Measurements from ENCODE around the gene GOPC. TPM values are rescaled to one million over a fixed set of nuclear protein-coding genes. Genes with fewer than 3 reads are reported as not detected.

Gene GOPC
- total RNA-seq, 1 experiment from 2014 or later: 20.8 TPM

- POLR2A ChIA-PET (ENCODE audit: low non-redundant PET): interaction anchor here (0.6 kb wide), 1 partner anchor 105 kb away, joined by 8 read pairs; no protein-coding TSS in a partner anchor
- H3K27ac ChIP-seq (ENCODE audit: low read depth, low read length, poor library complexity, severe bottlenecking): no peak overlapping the region
- TF ChIP-seq EZH2 (IDR thresholded peaks at IDR 0.05; ENCODE audit: borderline replicate concordance, low read depth, low read length, poor library complexity, severe bottlenecking): no peak
- TF ChIP-seq CTCF (conservative IDR thresholded peaks at IDR 0.05; ENCODE audit: low read depth, low read length): no peak
- no peaks in the 10 kb centered on the region for H3K9me3 ChIP-seq (ENCODE audit: low read depth, low read length, poor library complexity, severe bottlenecking)
- no peaks in the 10 kb centered on the region for H3K27me3 ChIP-seq (replicated peaks; ENCODE audit: insufficient read depth, low read depth, low read length, poor library complexity)
- intact Hi-C loops (cut with micrococcal nuclease; ENCODE audit: unreplicated experiment): loop anchor here (1.0 kb wide), 1 partner anchor 105 kb away; no protein-coding TSS in a partner anchor
- H3K36me3 ChIP-seq (ENCODE audit: insufficient read depth, low read length, poor library complexity, severe bottlenecking): no peaks in the 10 kb centered on the region
- BruUV-seq (replicated peaks): no TSS peak
- no peak overlapping the region for H3K4me3 ChIP-seq (ENCODE audit: low read depth, low read length, poor library complexity, severe bottlenecking)
- no peaks in the 10 kb centered on the region for H3K4me1 ChIP-seq (ENCODE audit: insufficient read depth, low read length, poor library complexity, severe bottlenecking)
- no peak for DNase-seq (ENCODE audit: low spot score)
- CTCF ChIA-PET: interaction anchor here (0.7 kb wide), 1 partner anchor 106 kb away, joined by 3 read pairs; no protein-coding TSS in a partner anchor
Observed at GRCh38 chr6:117555262-117555849, 47.0 kb downstream of the GOPC start.

GRCh38 chr6:117553142-117553541 is 49.2 kb downstream of the GOPC start:
- no peak overlapping the region for H3K27ac ChIP-seq (ENCODE audit: low read depth, low read length, poor library complexity, severe bottlenecking)
- CTCF ChIA-PET: no interaction called here

GRCh38 chr6:117552618-117553017 is 49.7 kb downstream of the GOPC start:
- Histone ChIP-seq H3K36me3 (ENCODE audit: insufficient read depth, low read length, poor library complexity, severe bottlenecking) (no peaks in the 10 kb centered on the region), H3K4me3 (ENCODE audit: low read depth, low read length, poor library complexity, severe bottlenecking) (no peak overlapping the region), H3K27ac (ENCODE audit: low read depth, low read length, poor library complexity, severe bottlenecking) (no peak overlapping the region), H3K9me3 (ENCODE audit: low read depth, low read length, poor library complexity, severe bottlenecking) (no peaks in the 10 kb centered on the region), H3K27me3 (replicated peaks; ENCODE audit: insufficient read depth, low read depth, low read length, poor library complexity) (no peaks in the 10 kb centered on the region), H3K4me1 (ENCODE audit: insufficient read depth, low read length, poor library complexity, severe bottlenecking) (no peaks in the 10 kb centered on the region)
- TF ChIP-seq EZH2 (IDR thresholded peaks at IDR 0.05; ENCODE audit: borderline replicate concordance, low read depth, low read length, poor library complexity, severe bottlenecking) (no peak), CTCF (conservative IDR thresholded peaks at IDR 0.05; ENCODE audit: low read depth, low read length) (no peak)
- CTCF ChIA-PET: interaction anchor here (0.7 kb wide), 1 partner anchor 243 kb away, joined by 3 read pairs; no protein-coding TSS in a partner anchor
- DNase-seq (ENCODE audit: low spot score): no peak
- intact Hi-C loops (cut with micrococcal nuclease; ENCODE audit: unreplicated experiment): no loop called here
- BruUV-seq (replicated peaks): no TSS peak
- POLR2A ChIA-PET (ENCODE audit: low non-redundant PET): no interaction called here

More at GRCh38 chr6:117553142-117553541, 49.2 kb downstream of the GOPC start:
- TF ChIP-seq EZH2 (IDR thresholded peaks at IDR 0.05; ENCODE audit: borderline replicate concordance, low read depth, low read length, poor library complexity, severe bottlenecking): no peak
- BruUV-seq (replicated peaks): no TSS peak
- H3K36me3 ChIP-seq (ENCODE audit: insufficient read depth, low read length, poor library complexity, severe bottlenecking): no peaks in the 10 kb centered on the region
- intact Hi-C loops (cut with micrococcal nuclease; ENCODE audit: unreplicated experiment): no loop called here
- no peak overlapping the region for H3K4me3 ChIP-seq (ENCODE audit: low read depth, low read length, poor library complexity, severe bottlenecking)
- no peaks in the 10 kb centered on the region for H3K9me3 ChIP-seq (ENCODE audit: low read depth, low read length, poor library complexity, severe bottlenecking)
- no peak for DNase-seq (ENCODE audit: low spot score)
- no peaks in the 10 kb centered on the region for H3K27me3 ChIP-seq (replicated peaks; ENCODE audit: insufficient read depth, low read depth, low read length, poor library complexity)
- POLR2A ChIA-PET (ENCODE audit: low non-redundant PET): no interaction called here
- no peaks in the 10 kb centered on the region for H3K4me1 ChIP-seq (ENCODE audit: insufficient read depth, low read length, poor library complexity, severe bottlenecking)

Measured in A673 (cell line).